GM12878 (cell line): ENCODE results near the gene VPS52. TPM values are rescaled to one million over a fixed set of nuclear protein-coding genes. Genes with fewer than 3 reads are reported as not detected.

Experiments used
- CBX3 ChIP-seq: fragments of 200-600 bp; sonication (generic); IDR thresholded peaks from 2 replicates; pipeline ENCODE4 v1.6.1; 2016; ENCODE audit warnings: low read depth, borderline replicate concordance
- CEBPB ChIP-seq, 2 experiments: fragments of 150-350 bp in 1 of 2; IDR thresholded peaks; 2 replicates each; pipeline ENCODE4 v1.6.1; 2012 to 2014; ENCODE audit warnings: low read depth in 2 of 2, low read length in 2 of 2, borderline replicate concordance in 1 of 2, inconsistent platforms in 1 of 2
- FOXM1 ChIP-seq: IDR thresholded peaks from 2 replicates; pipeline ENCODE4 v1.6.1; 2012; ENCODE audit warnings: low read depth, mild to moderate bottlenecking, inconsistent platforms, low read length, moderate library complexity
- MEF2B ChIP-seq: fragments of 450-650 bp; IDR thresholded peaks from 2 replicates; pipeline ENCODE4 v1.6.1; 2018; ENCODE audit warnings: mild to moderate bottlenecking, moderate library complexity; ENCODE audit not compliant: partially characterized antibody, poor library complexity, severe bottlenecking
- POU2F2 ChIP-seq: IDR thresholded peaks from 3 replicates; pipeline ENCODE4 v1.6.1; 2011; ENCODE audit warnings: low read depth, mild to moderate bottlenecking, low read length, borderline replicate concordance
- SIX5 ChIP-seq: IDR thresholded peaks from 2 replicates; pipeline ENCODE4 v1.6.1; 2011; ENCODE audit warnings: mild to moderate bottlenecking, low read depth, low read length, moderate library complexity; ENCODE audit not compliant: severe bottlenecking
- SPI1 ChIP-seq: IDR thresholded peaks from 2 replicates; pipeline ENCODE4 v1.6.1; 2011; ENCODE audit warnings: low read depth, mild to moderate bottlenecking, low read length, moderate library complexity, borderline replicate concordance; ENCODE audit not compliant: insufficient read depth
- ZNF384 ChIP-seq: IDR thresholded peaks from 2 replicates; pipeline ENCODE4 v1.6.1; 2012; ENCODE audit warnings: low read depth, mild to moderate bottlenecking, low read length, improper control_type of control experiment, borderline replicate concordance
- polyA plus RNA-seq, 11 experiments: library from polyadenylated mRNA; depleted of rRNA in 4 of 11; unstranded in 6 of 11; stranded (reverse) in 5 of 11; fragments of >200 nt; fragmentation: Nextera tagmentation in 4 of 11; fragmentation: Illumina TruSeq in 1 of 11; extraction: Ambion mirVana in 4 of 11; extraction: Trizol in 1 of 11; gene quantifications; 1 replicate in 1 of 11; 2 replicates in 10 of 11; pipeline versions ENCODE4 v1.2.1 to v1.2.3, GENCODE V29; 2011 to 2016; ENCODE audit warnings: inconsistent platforms in 2 of 11, missing spikeins in 2 of 11, low read depth in 1 of 11
- total RNA-seq, 4 experiments: library from RNA; depleted of rRNA in 3 of 4; stranded (reverse); fragments of >200 nt in 3 of 4; fragmentation: Illumina TruSeq in 1 of 4; extraction: Trizol in 1 of 4; gene quantifications; 2 replicates each; pipeline versions ENCODE4 v1.2.1 to v1.2.3, GENCODE V29; 2013 to 2021
- TF ChIP-seq, protein P1 (sequence below): IDR thresholded peaks from 2 replicates; pipeline ENCODE4 v1.6.1; 2011; ENCODE audit warnings: mild to moderate bottlenecking, low read depth, low read length, moderate library complexity; ENCODE audit not compliant: insufficient replicate concordance
- TF ChIP-seq, protein P2 (sequence below): fragments of 450-650 bp; IDR thresholded peaks from 2 replicates; pipeline ENCODE4 v1.6.1; 2017; ENCODE audit warnings: borderline replicate concordance
- TF ChIP-seq, protein P3 (sequence below): IDR thresholded peaks from 2 replicates; pipeline ENCODE4 v1.6.1; 2012; ENCODE audit warnings: improper control_type of control experiment, low read depth, low read length; ENCODE audit not compliant: insufficient replicate concordance
- TF ChIP-seq, protein P4 (sequence below), 3 experiments: IDR thresholded peaks in 2 of 3; conservative IDR thresholded peaks in 1 of 3; 2 replicates each; pipeline ENCODE4 v1.5.1; 2011; ENCODE audit warnings: low read depth in 3 of 3, low read length in 3 of 3, mild to moderate bottlenecking in 3 of 3, control low read depth in 2 of 3, moderate library complexity in 2 of 3, inconsistent platforms in 1 of 3, mixed read lengths in 1 of 3; ENCODE audit not compliant: control insufficient read depth in 2 of 3, insufficient read depth in 1 of 3; ENCODE audit errors: extremely low read depth in 1 of 3
- TF ChIP-seq, protein P5 (sequence below): fragments of 450-650 bp; IDR thresholded peaks from 2 replicates; pipeline ENCODE4 v1.6.1; 2017; ENCODE audit warnings: mild to moderate bottlenecking
- TF ChIP-seq, protein P6 (sequence below): IDR thresholded peaks from 2 replicates; pipeline ENCODE4 v1.6.1; 2012; ENCODE audit warnings: low read depth, low read length, improper control_type of control experiment

Gene VPS52
- total and polyA plus RNA-seq, 10 of the 15 experiments (the other 5 are each of a cell fraction or from before 2014, with no cell fraction given) = 11.3 to 52.7 (median 36.7) TPM

DNA sequence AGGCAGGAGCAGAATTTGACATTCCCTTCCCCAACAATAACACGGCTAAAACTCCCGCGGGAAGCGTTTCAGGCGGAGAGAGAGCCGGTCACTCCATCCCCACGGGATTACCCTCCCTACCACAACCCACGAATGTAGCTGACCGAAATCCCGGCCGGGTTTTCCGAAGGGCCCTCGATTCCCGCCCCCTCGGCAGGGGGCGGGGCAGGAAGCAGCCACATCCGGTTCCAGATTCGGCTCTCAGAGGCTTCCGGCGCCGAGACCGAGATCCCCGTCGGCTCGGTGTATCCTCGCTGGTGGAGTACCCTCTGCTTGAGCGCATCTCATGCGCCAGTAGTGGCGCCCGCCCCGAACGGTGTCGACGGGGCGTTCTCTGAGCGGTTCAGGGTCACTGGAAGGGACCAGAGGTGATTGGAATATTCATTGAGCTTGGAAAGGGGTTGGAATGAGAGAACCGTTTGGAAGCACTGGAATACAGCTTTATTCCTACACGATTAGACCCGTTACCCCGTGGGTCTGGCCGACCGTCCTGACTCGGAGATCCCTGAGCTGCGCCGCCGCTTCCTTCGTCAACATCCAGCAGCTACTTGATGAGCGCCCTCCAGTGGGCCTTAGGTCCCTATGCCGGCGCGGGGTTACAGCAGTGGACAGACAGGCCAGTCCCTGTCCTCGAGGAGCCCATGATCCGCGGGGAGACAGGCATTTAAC lies 27.7 kb upstream of the VPS52 start (continued):
- TF ChIP-seq, protein P1, sequence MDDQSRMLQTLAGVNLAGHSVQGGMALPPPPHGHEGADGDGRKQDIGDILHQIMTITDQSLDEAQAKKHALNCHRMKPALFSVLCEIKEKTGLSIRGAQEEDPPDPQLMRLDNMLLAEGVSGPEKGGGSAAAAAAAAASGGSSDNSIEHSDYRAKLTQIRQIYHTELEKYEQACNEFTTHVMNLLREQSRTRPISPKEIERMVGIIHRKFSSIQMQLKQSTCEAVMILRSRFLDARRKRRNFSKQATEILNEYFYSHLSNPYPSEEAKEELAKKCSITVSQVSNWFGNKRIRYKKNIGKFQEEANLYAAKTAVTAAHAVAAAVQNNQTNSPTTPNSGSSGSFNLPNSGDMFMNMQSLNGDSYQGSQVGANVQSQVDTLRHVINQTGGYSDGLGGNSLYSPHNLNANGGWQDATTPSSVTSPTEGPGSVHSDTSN = no peak
- TF ChIP-seq, protein P2, sequence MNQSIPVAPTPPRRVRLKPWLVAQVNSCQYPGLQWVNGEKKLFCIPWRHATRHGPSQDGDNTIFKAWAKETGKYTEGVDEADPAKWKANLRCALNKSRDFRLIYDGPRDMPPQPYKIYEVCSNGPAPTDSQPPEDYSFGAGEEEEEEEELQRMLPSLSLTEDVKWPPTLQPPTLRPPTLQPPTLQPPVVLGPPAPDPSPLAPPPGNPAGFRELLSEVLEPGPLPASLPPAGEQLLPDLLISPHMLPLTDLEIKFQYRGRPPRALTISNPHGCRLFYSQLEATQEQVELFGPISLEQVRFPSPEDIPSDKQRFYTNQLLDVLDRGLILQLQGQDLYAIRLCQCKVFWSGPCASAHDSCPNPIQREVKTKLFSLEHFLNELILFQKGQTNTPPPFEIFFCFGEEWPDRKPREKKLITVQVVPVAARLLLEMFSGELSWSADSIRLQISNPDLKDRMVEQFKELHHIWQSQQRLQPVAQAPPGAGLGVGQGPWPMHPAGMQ = no peak
- peak; percentile 6 for TF ChIP-seq SIX5
- TF ChIP-seq, protein P3, sequence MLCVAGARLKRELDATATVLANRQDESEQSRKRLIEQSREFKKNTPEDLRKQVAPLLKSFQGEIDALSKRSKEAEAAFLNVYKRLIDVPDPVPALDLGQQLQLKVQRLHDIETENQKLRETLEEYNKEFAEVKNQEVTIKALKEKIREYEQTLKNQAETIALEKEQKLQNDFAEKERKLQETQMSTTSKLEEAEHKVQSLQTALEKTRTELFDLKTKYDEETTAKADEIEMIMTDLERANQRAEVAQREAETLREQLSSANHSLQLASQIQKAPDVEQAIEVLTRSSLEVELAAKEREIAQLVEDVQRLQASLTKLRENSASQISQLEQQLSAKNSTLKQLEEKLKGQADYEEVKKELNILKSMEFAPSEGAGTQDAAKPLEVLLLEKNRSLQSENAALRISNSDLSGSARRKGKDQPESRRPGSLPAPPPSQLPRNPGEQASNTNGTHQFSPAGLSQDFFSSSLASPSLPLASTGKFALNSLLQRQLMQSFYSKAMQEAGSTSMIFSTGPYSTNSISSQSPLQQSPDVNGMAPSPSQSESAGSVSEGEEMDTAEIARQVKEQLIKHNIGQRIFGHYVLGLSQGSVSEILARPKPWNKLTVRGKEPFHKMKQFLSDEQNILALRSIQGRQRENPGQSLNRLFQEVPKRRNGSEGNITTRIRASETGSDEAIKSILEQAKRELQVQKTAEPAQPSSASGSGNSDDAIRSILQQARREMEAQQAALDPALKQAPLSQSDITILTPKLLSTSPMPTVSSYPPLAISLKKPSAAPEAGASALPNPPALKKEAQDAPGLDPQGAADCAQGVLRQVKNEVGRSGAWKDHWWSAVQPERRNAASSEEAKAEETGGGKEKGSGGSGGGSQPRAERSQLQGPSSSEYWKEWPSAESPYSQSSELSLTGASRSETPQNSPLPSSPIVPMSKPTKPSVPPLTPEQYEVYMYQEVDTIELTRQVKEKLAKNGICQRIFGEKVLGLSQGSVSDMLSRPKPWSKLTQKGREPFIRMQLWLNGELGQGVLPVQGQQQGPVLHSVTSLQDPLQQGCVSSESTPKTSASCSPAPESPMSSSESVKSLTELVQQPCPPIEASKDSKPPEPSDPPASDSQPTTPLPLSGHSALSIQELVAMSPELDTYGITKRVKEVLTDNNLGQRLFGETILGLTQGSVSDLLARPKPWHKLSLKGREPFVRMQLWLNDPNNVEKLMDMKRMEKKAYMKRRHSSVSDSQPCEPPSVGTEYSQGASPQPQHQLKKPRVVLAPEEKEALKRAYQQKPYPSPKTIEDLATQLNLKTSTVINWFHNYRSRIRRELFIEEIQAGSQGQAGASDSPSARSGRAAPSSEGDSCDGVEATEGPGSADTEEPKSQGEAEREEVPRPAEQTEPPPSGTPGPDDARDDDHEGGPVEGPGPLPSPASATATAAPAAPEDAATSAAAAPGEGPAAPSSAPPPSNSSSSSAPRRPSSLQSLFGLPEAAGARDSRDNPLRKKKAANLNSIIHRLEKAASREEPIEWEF = no peak
- TF ChIP-seq CEBPB (IDR thresholded peaks at IDR 0.05; ENCODE audit: borderline replicate concordance in 1 of 2, low read depth in 2 of 2, low read length in 2 of 2) = no peak
- TF ChIP-seq, protein P4, sequence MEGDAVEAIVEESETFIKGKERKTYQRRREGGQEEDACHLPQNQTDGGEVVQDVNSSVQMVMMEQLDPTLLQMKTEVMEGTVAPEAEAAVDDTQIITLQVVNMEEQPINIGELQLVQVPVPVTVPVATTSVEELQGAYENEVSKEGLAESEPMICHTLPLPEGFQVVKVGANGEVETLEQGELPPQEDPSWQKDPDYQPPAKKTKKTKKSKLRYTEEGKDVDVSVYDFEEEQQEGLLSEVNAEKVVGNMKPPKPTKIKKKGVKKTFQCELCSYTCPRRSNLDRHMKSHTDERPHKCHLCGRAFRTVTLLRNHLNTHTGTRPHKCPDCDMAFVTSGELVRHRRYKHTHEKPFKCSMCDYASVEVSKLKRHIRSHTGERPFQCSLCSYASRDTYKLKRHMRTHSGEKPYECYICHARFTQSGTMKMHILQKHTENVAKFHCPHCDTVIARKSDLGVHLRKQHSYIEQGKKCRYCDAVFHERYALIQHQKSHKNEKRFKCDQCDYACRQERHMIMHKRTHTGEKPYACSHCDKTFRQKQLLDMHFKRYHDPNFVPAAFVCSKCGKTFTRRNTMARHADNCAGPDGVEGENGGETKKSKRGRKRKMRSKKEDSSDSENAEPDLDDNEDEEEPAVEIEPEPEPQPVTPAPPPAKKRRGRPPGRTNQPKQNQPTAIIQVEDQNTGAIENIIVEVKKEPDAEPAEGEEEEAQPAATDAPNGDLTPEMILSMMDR (IDR thresholded peaks at IDR 0.05 in 2 of 3, conservative IDR thresholded peaks at IDR 0.05 in 1 of 3; ENCODE audit: control insufficient read depth in 2 of 3, extremely low read depth in 1 of 3, insufficient read depth in 1 of 3, low read depth in 3 of 3, low read length in 3 of 3) = peak; percentile 58 to 72 (median 69)
- TF ChIP-seq POU2F2 = peak; percentile 65
- TF ChIP-seq, protein P5, sequence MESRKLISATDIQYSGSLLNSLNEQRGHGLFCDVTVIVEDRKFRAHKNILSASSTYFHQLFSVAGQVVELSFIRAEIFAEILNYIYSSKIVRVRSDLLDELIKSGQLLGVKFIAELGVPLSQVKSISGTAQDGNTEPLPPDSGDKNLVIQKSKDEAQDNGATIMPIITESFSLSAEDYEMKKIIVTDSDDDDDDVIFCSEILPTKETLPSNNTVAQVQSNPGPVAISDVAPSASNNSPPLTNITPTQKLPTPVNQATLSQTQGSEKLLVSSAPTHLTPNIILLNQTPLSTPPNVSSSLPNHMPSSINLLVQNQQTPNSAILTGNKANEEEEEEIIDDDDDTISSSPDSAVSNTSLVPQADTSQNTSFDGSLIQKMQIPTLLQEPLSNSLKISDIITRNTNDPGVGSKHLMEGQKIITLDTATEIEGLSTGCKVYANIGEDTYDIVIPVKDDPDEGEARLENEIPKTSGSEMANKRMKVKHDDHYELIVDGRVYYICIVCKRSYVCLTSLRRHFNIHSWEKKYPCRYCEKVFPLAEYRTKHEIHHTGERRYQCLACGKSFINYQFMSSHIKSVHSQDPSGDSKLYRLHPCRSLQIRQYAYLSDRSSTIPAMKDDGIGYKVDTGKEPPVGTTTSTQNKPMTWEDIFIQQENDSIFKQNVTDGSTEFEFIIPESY = 0 out of 2 replicates have a peak, but pooled peaks have one; percentile 52
- peak; percentile 64; the same call in 1 of the 2 replicates for TF ChIP-seq FOXM1
- TF ChIP-seq SPI1 = 0 out of 2 replicates have a peak, but pooled peaks have one; percentile 1
- no peak for TF ChIP-seq CBX3
- TF ChIP-seq, protein P6, sequence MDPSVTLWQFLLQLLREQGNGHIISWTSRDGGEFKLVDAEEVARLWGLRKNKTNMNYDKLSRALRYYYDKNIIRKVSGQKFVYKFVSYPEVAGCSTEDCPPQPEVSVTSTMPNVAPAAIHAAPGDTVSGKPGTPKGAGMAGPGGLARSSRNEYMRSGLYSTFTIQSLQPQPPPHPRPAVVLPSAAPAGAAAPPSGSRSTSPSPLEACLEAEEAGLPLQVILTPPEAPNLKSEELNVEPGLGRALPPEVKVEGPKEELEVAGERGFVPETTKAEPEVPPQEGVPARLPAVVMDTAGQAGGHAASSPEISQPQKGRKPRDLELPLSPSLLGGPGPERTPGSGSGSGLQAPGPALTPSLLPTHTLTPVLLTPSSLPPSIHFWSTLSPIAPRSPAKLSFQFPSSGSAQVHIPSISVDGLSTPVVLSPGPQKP = peak; percentile 96
- peak; percentile 94 for TF ChIP-seq MEF2B
- TF ChIP-seq ZNF384 = no peak
